SK-N-SH treated with all-trans-retinoic acid at 6 μM for 48 hours (cell line): ENCODE measurements around the gene OR4D2.

Experiments used
- ATAC-seq: fragments of 200-7000 bp; cut with Tn5 transposase; 3 replicates; pipeline ENCODE4 v1.9.1; 2020; ENCODE audit warnings: mild to moderate bottlenecking, moderate library complexity
- ARNTL ChIP-seq: fragments of 450-650 bp; formaldehyde crosslinking; IDR thresholded peaks from 2 replicates; pipeline ENCODE4 v1.5.0; 2020; ENCODE audit warnings: low read depth, mild to moderate bottlenecking, moderate library complexity, borderline replicate concordance
- BACH2 ChIP-seq: fragments of 250-450 bp; sonication (Bioruptor Pico); IDR thresholded peaks from 2 replicates; pipeline ENCODE4 v1.9.0; 2021; ENCODE audit warnings: mild to moderate bottlenecking, borderline replicate concordance
- CREB5 ChIP-seq: fragments of 250-450 bp; sonication (Bioruptor Pico); IDR thresholded peaks from 2 replicates; pipeline ENCODE4 v1.5.1; 2020; ENCODE audit warnings: low read depth, mild to moderate bottlenecking, moderate library complexity
- CSDC2 ChIP-seq: fragments of 250-450 bp; sonication (Bioruptor Pico); IDR thresholded peaks from 2 replicates; pipeline ENCODE4 v1.5.0; 2020; ENCODE audit warnings: mild to moderate bottlenecking, moderate library complexity
- CSRNP3 ChIP-seq: fragments of 250-450 bp; sonication (Bioruptor Pico); IDR thresholded peaks from 2 replicates; pipeline ENCODE4 v1.5.1; 2021; ENCODE audit warnings: mild to moderate bottlenecking, moderate library complexity
- ESRRG ChIP-seq: fragments of 250-450 bp; sonication (Bioruptor Pico); IDR thresholded peaks from 2 replicates; pipeline ENCODE4 v1.6.1; 2021; ENCODE audit warnings: mild to moderate bottlenecking
- GLIS3 ChIP-seq: fragments of 250-450 bp; sonication (Bioruptor Pico); IDR thresholded peaks from 2 replicates; pipeline ENCODE4 v1.5.0; 2020; ENCODE audit warnings: mild to moderate bottlenecking, moderate library complexity
- OSR1 ChIP-seq: fragments of 250-450 bp; sonication (Bioruptor Pico); IDR thresholded peaks from 2 replicates; pipeline ENCODE4 v1.8.0; 2022; ENCODE audit warnings: moderate library complexity, mild to moderate bottlenecking, inconsistent platforms
- PATZ1 ChIP-seq: fragments of 250-450 bp; sonication (Bioruptor Pico); IDR thresholded peaks from 2 replicates; pipeline ENCODE4 v1.8.0; 2020; ENCODE audit warnings: mild to moderate bottlenecking, moderate library complexity, borderline replicate concordance
- PPARA ChIP-seq: fragments of 250-450 bp; sonication (Bioruptor Pico); IDR thresholded peaks from 2 replicates; pipeline ENCODE4 v1.5.0; 2020; ENCODE audit warnings: mild to moderate bottlenecking, borderline replicate concordance
- RARB ChIP-seq: fragments of 250-450 bp; sonication (Bioruptor Pico); IDR thresholded peaks from 2 replicates; pipeline ENCODE4 v1.8.0; 2021; ENCODE audit warnings: mild to moderate bottlenecking, moderate library complexity
- SNAI2 ChIP-seq: fragments of 250-450 bp; sonication (Bioruptor Pico); IDR thresholded peaks from 2 replicates; pipeline ENCODE4 v1.5.0; 2020; ENCODE audit warnings: mild to moderate bottlenecking, moderate library complexity
- TCF4 ChIP-seq: fragments of 250-450 bp; sonication (Bioruptor Pico); IDR thresholded peaks from 2 replicates; pipeline ENCODE4 v1.8.0; 2021; ENCODE audit warnings: mild to moderate bottlenecking, moderate library complexity, borderline replicate concordance
- TOX ChIP-seq: fragments of 250-450 bp; sonication (Bioruptor Pico); IDR thresholded peaks from 2 replicates; pipeline ENCODE4 v1.8.0; 2021; ENCODE audit warnings: mild to moderate bottlenecking, moderate library complexity, borderline replicate concordance
- TSHZ2 ChIP-seq: fragments of 250-450 bp; sonication (Bioruptor Pico); IDR thresholded peaks from 2 replicates; pipeline ENCODE4 v1.5.0; 2020; ENCODE audit warnings: mild to moderate bottlenecking, moderate library complexity
- ZC3H10 ChIP-seq: fragments of 250-450 bp; sonication (Bioruptor Pico); IDR thresholded peaks from 2 replicates; pipeline ENCODE4 v1.5.1; 2021; ENCODE audit warnings: mild to moderate bottlenecking, moderate library complexity
- ZFP3 ChIP-seq: fragments of 250-450 bp; sonication (Bioruptor Pico); IDR thresholded peaks from 2 replicates; pipeline ENCODE4 v1.5.0; 2020; ENCODE audit warnings: mild to moderate bottlenecking, moderate library complexity
- ZFP30 ChIP-seq: fragments of 450-650 bp; formaldehyde crosslinking; IDR thresholded peaks from 2 replicates; pipeline ENCODE4 v1.5.0; 2022; ENCODE audit warnings: mild to moderate bottlenecking, moderate library complexity
- ZNF70 ChIP-seq: fragments of 450-650 bp; formaldehyde crosslinking; IDR thresholded peaks from 2 replicates; pipeline ENCODE4 v1.5.0; 2020; ENCODE audit warnings: mild to moderate bottlenecking, moderate library complexity
- ZNF8 ChIP-seq: fragments of 450-650 bp; formaldehyde crosslinking; IDR thresholded peaks from 2 replicates; pipeline ENCODE4 v1.5.0; 2020; ENCODE audit warnings: mild to moderate bottlenecking, moderate library complexity

The OR4D2 gene

GRCh38 chr17:58207451-58207850 is 40.7 kb downstream of the OR4D2 start:
- ATAC-seq, result no peak

GRCh38 chr17:58208344-58208743 is 41.6 kb downstream of the OR4D2 start:
- no peak for ATAC-seq
- TF ChIP-seq ZNF70 (no peak), TCF4 (CRISPR knock-in tag) (no peak), ARNTL (CRISPR knock-in tag) (no peak), BACH2 (CRISPR knock-in tag) (no peak), SNAI2 (CRISPR knock-in tag) (no peak), PATZ1 (CRISPR knock-in tag) (no peak), GLIS3 (CRISPR knock-in tag) (no peak), TOX (CRISPR knock-in tag) (no peak), TSHZ2 (CRISPR knock-in tag) (no peak), ZC3H10 (CRISPR knock-in tag) (no peak), PPARA (CRISPR knock-in tag) (no peak), ZNF8 (CRISPR knock-in tag) (no peak)

More at GRCh38 chr17:58207451-58207850, 40.7 kb downstream of the OR4D2 start:
- TF ChIP-seq ZFP30 (CRISPR knock-in tag) (no peak), TOX (CRISPR knock-in tag) (no peak), ZNF8 (CRISPR knock-in tag) (no peak), ZC3H10 (CRISPR knock-in tag) (no peak), PATZ1 (CRISPR knock-in tag) (no peak), TSHZ2 (CRISPR knock-in tag) (no peak), ESRRG (no peak), RARB (CRISPR knock-in tag) (no peak), SNAI2 (CRISPR knock-in tag) (no peak), OSR1 (CRISPR knock-in tag) (no peak), ZFP3 (no peak), ZNF70 (no peak), GLIS3 (CRISPR knock-in tag) (no peak), CSDC2 (CRISPR knock-in tag) (no peak), PPARA (CRISPR knock-in tag) (no peak), TCF4 (CRISPR knock-in tag) (no peak), CREB5 (CRISPR knock-in tag) (no peak), CSRNP3 (no peak)
- TF ChIP-seq, all 23 proteins: peak for 0
